ENCODE data around the gene CHPF. TPM values are rescaled to one million over a fixed set of nuclear protein-coding genes. Genes with fewer than 3 reads are reported as not detected.

The CHPF gene
- total and polyA plus RNA-seq, 2 donors (not counting 3 experiments of a cell fraction or from before 2014, with no cell fraction given), result 0.24 to 0.32 TPM

DNA sequence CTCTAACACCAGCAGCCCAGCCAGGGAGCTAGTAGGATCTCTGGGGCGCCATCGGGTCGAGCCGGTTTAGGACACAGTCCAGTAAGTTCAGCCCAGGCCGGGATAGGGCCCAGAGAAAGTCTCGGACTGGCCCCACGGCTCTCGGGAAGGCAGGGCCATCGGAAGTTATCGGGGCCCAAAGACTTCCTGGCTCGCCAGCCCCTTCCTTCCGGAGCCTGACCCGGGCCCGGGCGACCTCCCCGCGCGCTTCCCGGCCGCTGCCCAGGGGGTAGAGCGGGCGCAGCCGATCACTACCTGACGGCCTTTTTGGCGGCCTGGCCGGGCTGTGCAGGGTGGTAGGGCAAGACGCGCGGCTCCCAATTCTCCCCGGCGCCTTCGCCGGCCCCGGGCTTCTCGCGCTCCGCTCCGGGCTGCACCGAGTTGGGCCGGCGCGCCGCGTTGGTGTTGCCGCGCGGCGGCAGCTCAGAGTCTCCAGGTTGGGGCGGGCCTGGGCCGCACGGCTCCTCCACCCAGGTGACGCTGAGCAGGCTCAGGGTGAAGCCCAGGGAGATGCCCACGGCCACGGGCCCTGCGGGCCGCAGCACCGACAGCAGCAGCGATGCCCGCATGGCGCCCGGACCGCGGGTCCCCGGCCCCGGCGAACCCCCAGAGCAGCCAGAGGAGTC, 546 bp downstream of the CHPF start:
- BruUV-seq (replicated peaks), result no TSS peak
- DNase-seq (ENCODE audit: low read depth, low spot score) (peak; percentile 14), FAIRE-seq (no peak)
- intact Hi-C loops (cut with micrococcal nuclease) (loop anchor here (1.0 kb wide), 3 partner anchors 45 to 156 kb away; partner anchors contain the start of genes DNPEP, GMPPA and STK11IP), dilution Hi-C loops (cut with MboI; ENCODE audit: extremely low pct_ligation_motif_present, low sequenced_read_pairs) (no loop called here)
- H3K27me3 ChIP-seq (ENCODE audit: control insufficient read depth in 2 of 2, insufficient read depth in 2 of 2, low read length in 2 of 2), result peaks cover 23% of the 10 kb centered on the region in 2 experiments
- no peak overlapping the region for H3K27ac ChIP-seq (ENCODE audit: insufficient read depth, low read depth, low read length)
- no peak for TF ChIP-seq MYC (IDR thresholded peaks at IDR 0.05; ENCODE audit: low read depth, low read length)
- TF ChIP-seq FOS (IDR thresholded peaks at IDR 0.05; ENCODE audit: borderline replicate concordance, insufficient read depth, low read length), result no peak
- TF ChIP-seq, protein P1, sequence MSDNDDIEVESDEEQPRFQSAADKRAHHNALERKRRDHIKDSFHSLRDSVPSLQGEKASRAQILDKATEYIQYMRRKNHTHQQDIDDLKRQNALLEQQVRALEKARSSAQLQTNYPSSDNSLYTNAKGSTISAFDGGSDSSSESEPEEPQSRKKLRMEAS (IDR thresholded peaks at IDR 0.05; ENCODE audit: insufficient read depth, insufficient read length), result no peak
- TF ChIP-seq, protein P2, sequence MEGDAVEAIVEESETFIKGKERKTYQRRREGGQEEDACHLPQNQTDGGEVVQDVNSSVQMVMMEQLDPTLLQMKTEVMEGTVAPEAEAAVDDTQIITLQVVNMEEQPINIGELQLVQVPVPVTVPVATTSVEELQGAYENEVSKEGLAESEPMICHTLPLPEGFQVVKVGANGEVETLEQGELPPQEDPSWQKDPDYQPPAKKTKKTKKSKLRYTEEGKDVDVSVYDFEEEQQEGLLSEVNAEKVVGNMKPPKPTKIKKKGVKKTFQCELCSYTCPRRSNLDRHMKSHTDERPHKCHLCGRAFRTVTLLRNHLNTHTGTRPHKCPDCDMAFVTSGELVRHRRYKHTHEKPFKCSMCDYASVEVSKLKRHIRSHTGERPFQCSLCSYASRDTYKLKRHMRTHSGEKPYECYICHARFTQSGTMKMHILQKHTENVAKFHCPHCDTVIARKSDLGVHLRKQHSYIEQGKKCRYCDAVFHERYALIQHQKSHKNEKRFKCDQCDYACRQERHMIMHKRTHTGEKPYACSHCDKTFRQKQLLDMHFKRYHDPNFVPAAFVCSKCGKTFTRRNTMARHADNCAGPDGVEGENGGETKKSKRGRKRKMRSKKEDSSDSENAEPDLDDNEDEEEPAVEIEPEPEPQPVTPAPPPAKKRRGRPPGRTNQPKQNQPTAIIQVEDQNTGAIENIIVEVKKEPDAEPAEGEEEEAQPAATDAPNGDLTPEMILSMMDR (IDR thresholded peaks at IDR 0.05; ENCODE audit: extremely low read depth in 1 of 2, insufficient read depth in 1 of 2, low read depth in 1 of 2, low read length in 2 of 2), result no peak
- TF ChIP-seq POLR2AphosphoS5 (IDR thresholded peaks at IDR 0.05; ENCODE audit: insufficient read depth, low read depth, low read length), result peak; percentile 32
- no peak for TF ChIP-seq JUN (IDR thresholded peaks at IDR 0.05; ENCODE audit: borderline replicate concordance, insufficient read depth, insufficient read length, low read depth)
- TF ChIP-seq POLR2A (IDR thresholded peaks at IDR 0.05; ENCODE audit: low read depth, low read length), result no peak
- TF ChIP-seq EZH2 (IDR thresholded peaks at IDR 0.05; ENCODE audit: borderline replicate concordance, low read depth, low read length, severe bottlenecking), result no peak
- ChIA-PET POLR2A (no interaction called here), CTCF (interaction anchor here (1.0 to 4.5 kb wide), 14 partner anchors 9 to 147 kb away, joined by 3 to 25 read pairs (median 5); partner anchors contain the start of genes GMPPA, INHA and OBSL1)
- peak overlapping the region; percentile 41 for H2AFZ ChIP-seq (ENCODE audit: low read depth, low read length)
- H3K4me3 ChIP-seq (replicated peaks in 1 of 3; ENCODE audit: insufficient read depth in 1 of 3, low read depth in 1 of 3, low read length in 3 of 3), result peak overlapping the region; percentile 29 to 37 (median 29)
- H4K20me1 ChIP-seq (replicated peaks; ENCODE audit: control insufficient read depth, extremely low read depth, insufficient read depth, low read length), result no peaks in the 10 kb centered on the region
- H3K4me2 ChIP-seq (ENCODE audit: insufficient read depth, low read length), result peak overlapping the region; percentile 49
- H3K79me2 ChIP-seq (ENCODE audit: control insufficient read depth, insufficient read depth, low read length), result no peaks in the 10 kb centered on the region
- no peaks in the 10 kb centered on the region for H3K9me3 ChIP-seq (replicated peaks; ENCODE audit: control insufficient read depth, insufficient read depth, low read length)
- peaks cover 7% of the 10 kb centered on the region for H3K4me1 ChIP-seq (ENCODE audit: control insufficient read depth, extremely low read depth, insufficient read depth, low read length)
- no peaks in the 10 kb centered on the region for H3K36me3 ChIP-seq (ENCODE audit: control insufficient read depth in 2 of 2, extremely low read depth in 1 of 2, insufficient read depth in 2 of 2, low read length in 2 of 2)
- no peaks in the 10 kb centered on the region for H3K9me1 ChIP-seq (replicated peaks; ENCODE audit: control insufficient read depth, extremely low read depth, insufficient read depth, low read length)
- H3K9ac ChIP-seq (replicated peaks; ENCODE audit: extremely low read depth, insufficient read depth, low read length), result no peak overlapping the region
